ENCODE measurements around the gene DLX1.
"Not testable (repeated sequence)": the region's sequence is repeated elsewhere in the genome, so short reads cannot be mapped to it uniquely, and the experiment has no call there.

The DLX1 gene

GRCh38 chr2:172113617-172114016 is 28.3 kb downstream of the DLX1 start:
- no peak for DNase-seq (ENCODE audit: low read depth, low spot score)

GRCh38 chr2:172114176-172114575 is 28.9 kb downstream of the DLX1 start:
- not testable (repeated sequence) for DNase-seq (ENCODE audit: low read depth, low spot score)

- DNase-seq (ENCODE audit: low read depth, low spot score), result no peak
Observed at GRCh38 chr2:172114579-172114978, 29.3 kb downstream of the DLX1 start.

- no peak for DNase-seq (ENCODE audit: low read depth, low spot score)
Observed at GRCh38 chr2:172116107-172116506, 30.8 kb downstream of the DLX1 start.

- no peak for DNase-seq (ENCODE audit: low read depth, low spot score)
Observed at GRCh38 chr2:172119089-172119488, 33.8 kb downstream of the DLX1 start.

GRCh38 chr2:172120118-172120517 is 34.8 kb downstream of the DLX1 start:
- no peak for DNase-seq (ENCODE audit: low read depth, low spot score)

- no peak for DNase-seq (ENCODE audit: low read depth, low spot score)
Observed at GRCh38 chr2:172128484-172128883, 43.2 kb downstream of the DLX1 start.

GRCh38 chr2:172129404-172129803 is 44.1 kb downstream of the DLX1 start:
- DNase-seq (ENCODE audit: low read depth, low spot score), result no peak

- DNase-seq (ENCODE audit: low read depth, low spot score), result no peak
Observed at GRCh38 chr2:172131713-172132555, 46.6 kb downstream of the DLX1 start.

- DNase-seq (ENCODE audit: low read depth, low spot score), result no peak
Observed at GRCh38 chr2:172134270-172134669, 49.0 kb downstream of the DLX1 start.

GRCh38 chr2:172135446-172135845 is 50.1 kb downstream of the DLX1 start:
- DNase-seq (ENCODE audit: low read depth, low spot score), result no peak

- no peak for DNase-seq (ENCODE audit: low read depth, low spot score)
Observed at GRCh38 chr2:172137109-172137508, 51.8 kb downstream of the DLX1 start.

- no peak for DNase-seq (ENCODE audit: low read depth, low spot score)
Observed at GRCh38 chr2:172137943-172138342, 52.6 kb downstream of the DLX1 start.

GRCh38 chr2:172138727-172139126 is 53.4 kb downstream of the DLX1 start:
- DNase-seq (ENCODE audit: low read depth, low spot score), result not testable (repeated sequence)

All from activated CD4-positive, CD25-positive, alpha-beta regulatory T cell treated with anti-CD3 and anti-CD28 coated beads, Interleukin-2, amount 50 U/mL, for 16 hours (primary cell).